ENCODE data around the gene DYNC2I2.
"Not testable (repeated sequence)": the region's sequence is repeated elsewhere in the genome, so short reads cannot be mapped to it uniquely, and the experiment has no call there.

Gene DYNC2I2

GRCh38 chr9:128656416-128657343 lies at the start of gene DYNC2I2:
DYNC2I2 (minus strand) TSS chr9:128656847; CDS start chr9:128656726, 121 bp downstream.
- Histone ChIP-seq H3K27ac (peak within 1 kb of the TSS; percentile 93 to 100 (median 99)), H3K4me3 (peak within 1 kb of the TSS; percentile 30 to 88 (median 68))

GRCh38 chr9:128706045-128706444 lies 49.4 kb upstream of the DYNC2I2 start:
- Histone ChIP-seq H3K27ac (no peak overlapping the region), H3K4me3 (no peak overlapping the region)

- peak overlapping the region in 1 of 21 experiments; percentile 20 for H3K27ac ChIP-seq
- no peak overlapping the region for H3K4me3 ChIP-seq
Observed at GRCh38 chr9:128705051-128705965, 48.7 kb upstream of the DYNC2I2 start.

GRCh38 chr9:128704356-128704670 lies 47.7 kb upstream of the DYNC2I2 start:
- peak overlapping the region in 13 of 21 experiments; percentile 31 to 91 (median 80) for H3K27ac ChIP-seq
- peak overlapping the region in 1 of 7 experiments; percentile 79 for H3K4me3 ChIP-seq

GRCh38 chr9:128703616-128704355 lies 47.1 kb upstream of the DYNC2I2 start:
- Histone ChIP-seq H3K4me3 (peak overlapping the region in 6 of 7 experiments; percentile 51 to 79 (median 70)), H3K27ac (peak overlapping the region in 18 of 21 experiments; percentile 18 to 91 (median 78))

- Histone ChIP-seq H3K4me3 (peak overlapping the region; percentile 51 to 79 (median 63)), H3K27ac (peak overlapping the region; percentile 18 to 91 (median 78))
Observed at GRCh38 chr9:128702949-128703615, 46.4 kb upstream of the DYNC2I2 start.

GRCh38 chr9:128702445-128702948 lies 45.9 kb upstream of the DYNC2I2 start, which contains the start of gene PKN3:
PKN3 (plus strand) TSS chr9:128702503; CDS start chr9:128702916, 413 bp downstream.
- H3K27ac ChIP-seq, result peak within 1 kb of the TSS; percentile 18 to 91 (median 78)
- peak within 1 kb of the TSS; percentile 51 to 79 (median 63) for H3K4me3 ChIP-seq

GRCh38 chr9:128701227-128701854 lies 44.7 kb upstream of the DYNC2I2 start:
- no peak overlapping the region for H3K27ac ChIP-seq
- no peak overlapping the region for H3K4me3 ChIP-seq

- not testable (repeated sequence) for H3K4me3 ChIP-seq, H3K27ac ChIP-seq
Observed at GRCh38 chr9:128699096-128699795, 42.6 kb upstream of the DYNC2I2 start.

GRCh38 chr9:128696923-128697707 lies 40.5 kb upstream of the DYNC2I2 start:
- no peak overlapping the region for H3K27ac ChIP-seq
- H3K4me3 ChIP-seq, result no peak overlapping the region

- no peak overlapping the region for H3K27ac ChIP-seq
- H3K4me3 ChIP-seq, result no peak overlapping the region
Observed at GRCh38 chr9:128694344-128694743, 37.7 kb upstream of the DYNC2I2 start.

GRCh38 chr9:128693738-128694137 lies 37.1 kb upstream of the DYNC2I2 start:
- H3K27ac ChIP-seq, H3K4me3 ChIP-seq: not testable (repeated sequence)

- peak overlapping the region in 20 of 21 experiments; percentile 53 to 94 (median 80) for H3K27ac ChIP-seq
- H3K4me3 ChIP-seq, result peak overlapping the region; percentile 49 to 87 (median 82)
Observed at GRCh38 chr9:128690684-128691034, 34.0 kb upstream of the DYNC2I2 start.

GRCh38 chr9:128689820-128690683 lies 33.4 kb upstream of the DYNC2I2 start:
- peak overlapping the region; percentile 49 to 87 (median 82) for H3K4me3 ChIP-seq
- H3K27ac ChIP-seq, result peak overlapping the region; percentile 53 to 94 (median 79)

GRCh38 chr9:128689293-128689774 lies 32.7 kb upstream of the DYNC2I2 start:
- H3K27ac ChIP-seq, result peak overlapping the region; percentile 88 to 98 (median 95)

More at GRCh38 chr9:128689293-128689774, 32.7 kb upstream of the DYNC2I2 start:
- H3K4me3 ChIP-seq, result peak overlapping the region; percentile 66 to 87 (median 82)

All from skin epidermis (tissue), 12 donors.